Astrocyte (in vitro differentiated cells and primary cell): ENCODE results near the gene LRRC45. TPM values are rescaled to one million over a fixed set of nuclear protein-coding genes. Genes with fewer than 3 reads are reported as not detected.
A peak's percentile ranks its signal among the peaks of the same experiment; 100 is the strongest.

Source experiments
- DNase-seq: peaks from one replicate; pipeline ENCODE4 v3.0.0-alpha.2; 2010; ENCODE audit warnings: low read depth
- FAIRE-seq: peaks from 2 replicates; lab custom pipeline; 2011; peaks lifted over from hg19 to GRCh38; lab: Jason Lieb, UNC
- H2AFZ ChIP-seq: 2 replicates; pipeline ENCODE4 v1.6.0; 2012; ENCODE audit warnings: low read depth, low read length, inconsistent platforms
- H3K27ac ChIP-seq: 2 replicates; pipeline ENCODE4 v1.5.1; 2011; ENCODE audit warnings: low read depth, low read length, inconsistent platforms
- H3K27me3 ChIP-seq: 2 replicates; pipeline ENCODE4 v1.6.0; 2011; ENCODE audit warnings: low read length, inconsistent platforms; ENCODE audit not compliant: insufficient read depth
- H3K36me3 ChIP-seq: 2 replicates; pipeline ENCODE4 v1.5.1; 2011; ENCODE audit warnings: low read length, inconsistent platforms; ENCODE audit not compliant: insufficient read depth
- H3K4me1 ChIP-seq: 2 replicates; pipeline ENCODE4 v1.5.1; 2011; ENCODE audit warnings: low read length, inconsistent platforms; ENCODE audit not compliant: insufficient read depth
- H3K4me2 ChIP-seq: 2 replicates; pipeline ENCODE4 v1.6.0; 2012; ENCODE audit warnings: low read length, inconsistent platforms
- H3K4me3 ChIP-seq: 2 replicates; pipeline ENCODE4 v1.5.1; 2011; ENCODE audit warnings: low read depth, mild to moderate bottlenecking, low read length, inconsistent platforms; ENCODE audit not compliant: insufficient read depth
- H3K79me2 ChIP-seq: 2 replicates; pipeline ENCODE4 v1.6.0; 2012; ENCODE audit warnings: mild to moderate bottlenecking, low read length, inconsistent platforms; ENCODE audit not compliant: insufficient read depth
- H3K9ac ChIP-seq: 2 replicates; pipeline ENCODE4 v1.6.0; 2012; ENCODE audit warnings: mild to moderate bottlenecking, low read length, inconsistent platforms
- H3K9me3 ChIP-seq: 2 replicates; pipeline ENCODE4 v1.5.1; 2012; ENCODE audit warnings: low read depth, mild to moderate bottlenecking, low read length, inconsistent platforms; ENCODE audit not compliant: insufficient read depth
- H4K20me1 ChIP-seq: 2 replicates; pipeline ENCODE4 v1.6.0; 2012; ENCODE audit warnings: low read length, inconsistent platforms; ENCODE audit not compliant: insufficient read depth
- H3K27ac Mint-ChIP-seq: one replicate; pipeline ENCODE4 v1.8.0; 2021; ENCODE audit warnings: mild to moderate bottlenecking, mixed read lengths; ENCODE audit not compliant: unreplicated experiment
- H3K27me3 Mint-ChIP-seq: one replicate; pipeline ENCODE4 v1.8.0; 2021; ENCODE audit warnings: low read depth, mixed read lengths; ENCODE audit not compliant: unreplicated experiment
- H3K36me3 Mint-ChIP-seq: one replicate; pipeline ENCODE4 v1.8.0; 2021; ENCODE audit warnings: low read depth, mixed read lengths; ENCODE audit not compliant: unreplicated experiment
- H3K4me1 Mint-ChIP-seq: one replicate; pipeline ENCODE4 v1.8.0; 2021; ENCODE audit warnings: low read depth, mixed read lengths; ENCODE audit not compliant: unreplicated experiment
- H3K4me3 Mint-ChIP-seq: one replicate; pipeline ENCODE4 v1.8.0; 2021; ENCODE audit warnings: mild to moderate bottlenecking, moderate library complexity, mixed read lengths; ENCODE audit not compliant: unreplicated experiment
- H3K9me3 Mint-ChIP-seq: one replicate; pipeline ENCODE4 v1.8.0; 2021; ENCODE audit warnings: mild to moderate bottlenecking, mixed read lengths; ENCODE audit not compliant: unreplicated experiment
- EZH2 ChIP-seq: IDR thresholded peaks from 2 replicates; pipeline ENCODE4 v1.6.1; 2012; ENCODE audit warnings: mild to moderate bottlenecking, low read length, inconsistent platforms; ENCODE audit not compliant: insufficient read depth
- total RNA-seq: library from RNA; stranded (reverse); gene quantifications from 2 replicates; pipeline ENCODE4 v1.2.1, GENCODE V29; 2021
- TF ChIP-seq, protein P1 (sequence below): IDR thresholded peaks from 2 replicates; pipeline ENCODE4 v1.5.1; 2011; ENCODE audit warnings: low read depth, mild to moderate bottlenecking, inconsistent platforms, low read length, moderate library complexity; ENCODE audit not compliant: insufficient read depth

LRRC45 gene
- total RNA-seq, 1 donor from 2014 or later, result 6.6 TPM

DNA sequence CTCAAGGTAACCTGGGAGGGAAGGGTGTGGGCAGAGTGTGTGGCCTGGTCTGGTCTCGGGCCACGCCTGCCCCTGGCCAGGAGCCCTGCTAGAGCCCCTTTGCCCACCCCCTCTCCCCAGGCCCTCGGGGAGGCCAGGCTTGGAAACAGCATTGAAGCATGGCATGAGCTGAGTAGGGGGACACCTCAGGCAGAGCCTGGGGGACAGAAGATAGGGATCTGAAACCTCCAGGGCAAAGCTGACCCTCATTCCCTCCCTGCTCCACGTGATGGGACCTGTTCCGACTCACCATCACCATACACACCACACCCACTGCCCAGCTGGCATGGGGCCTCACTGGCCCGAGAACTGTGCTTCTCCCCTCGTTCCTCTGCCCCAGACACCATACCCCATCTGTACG lies 26.0 kb downstream of the LRRC45 start:
- Histone ChIP-seq H3K9me3 (no peaks in the 10 kb centered on the region), H4K20me1 (peaks cover 10% of the 10 kb centered on the region), H3K9ac (no peak overlapping the region), H3K36me3 (no peaks in the 10 kb centered on the region), H2AFZ (no peak overlapping the region), H3K4me1 (peaks cover 17% of the 10 kb centered on the region), H3K27ac (no peak overlapping the region), H3K4me2 (no peak overlapping the region), H3K4me3 (no peak overlapping the region), H3K79me2 (peaks cover 33% of the 10 kb centered on the region), H3K27me3 (no peaks in the 10 kb centered on the region)
- DNase-seq, result no peak
- Mint-ChIP-seq H3K36me3 (peaks cover 10% of the 10 kb centered on the region), H3K9me3 (no peaks in the 10 kb centered on the region), H3K4me1 (peaks cover 5% of the 10 kb centered on the region), H3K27me3 (no peaks in the 10 kb centered on the region), H3K27ac (no peak overlapping the region), H3K4me3 (no peak overlapping the region)
- no peak for TF ChIP-seq EZH2
- TF ChIP-seq, protein P1, sequence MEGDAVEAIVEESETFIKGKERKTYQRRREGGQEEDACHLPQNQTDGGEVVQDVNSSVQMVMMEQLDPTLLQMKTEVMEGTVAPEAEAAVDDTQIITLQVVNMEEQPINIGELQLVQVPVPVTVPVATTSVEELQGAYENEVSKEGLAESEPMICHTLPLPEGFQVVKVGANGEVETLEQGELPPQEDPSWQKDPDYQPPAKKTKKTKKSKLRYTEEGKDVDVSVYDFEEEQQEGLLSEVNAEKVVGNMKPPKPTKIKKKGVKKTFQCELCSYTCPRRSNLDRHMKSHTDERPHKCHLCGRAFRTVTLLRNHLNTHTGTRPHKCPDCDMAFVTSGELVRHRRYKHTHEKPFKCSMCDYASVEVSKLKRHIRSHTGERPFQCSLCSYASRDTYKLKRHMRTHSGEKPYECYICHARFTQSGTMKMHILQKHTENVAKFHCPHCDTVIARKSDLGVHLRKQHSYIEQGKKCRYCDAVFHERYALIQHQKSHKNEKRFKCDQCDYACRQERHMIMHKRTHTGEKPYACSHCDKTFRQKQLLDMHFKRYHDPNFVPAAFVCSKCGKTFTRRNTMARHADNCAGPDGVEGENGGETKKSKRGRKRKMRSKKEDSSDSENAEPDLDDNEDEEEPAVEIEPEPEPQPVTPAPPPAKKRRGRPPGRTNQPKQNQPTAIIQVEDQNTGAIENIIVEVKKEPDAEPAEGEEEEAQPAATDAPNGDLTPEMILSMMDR, result no peak
- FAIRE-seq, result no peak

DNA sequence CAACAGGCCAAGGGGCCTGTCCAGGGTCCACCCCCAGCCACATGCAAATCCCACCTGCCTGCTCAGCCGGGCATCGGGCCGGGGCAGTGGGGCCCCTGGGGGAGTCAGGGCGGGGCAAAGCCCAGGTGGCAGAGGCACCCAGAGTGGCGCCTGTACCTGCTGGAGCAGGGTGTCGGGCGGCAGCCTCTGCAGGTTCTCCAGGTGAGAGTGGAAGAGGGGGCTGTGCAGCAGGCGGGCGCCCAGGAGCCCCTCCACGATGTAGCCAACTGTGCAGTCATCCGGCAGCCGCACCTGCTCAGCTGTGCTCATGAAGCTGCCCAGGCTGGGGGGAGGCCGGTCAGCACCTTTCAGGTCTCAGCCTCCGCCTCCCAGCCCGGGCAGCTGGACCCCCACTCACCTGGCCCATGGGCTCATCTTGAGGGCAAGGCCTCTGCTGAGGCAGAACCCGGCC lies 26.4 kb downstream of the LRRC45 start:
- Histone ChIP-seq H3K27me3 (no peaks in the 10 kb centered on the region), H3K4me2 (no peak overlapping the region), H3K27ac (no peak overlapping the region), H2AFZ (no peak overlapping the region), H3K79me2 (peaks cover 38% of the 10 kb centered on the region), H3K4me3 (no peak overlapping the region), H3K9ac (no peak overlapping the region), H4K20me1 (peaks cover 10% of the 10 kb centered on the region), H3K36me3 (no peaks in the 10 kb centered on the region), H3K4me1 (peaks cover 17% of the 10 kb centered on the region), H3K9me3 (no peaks in the 10 kb centered on the region)
- FAIRE-seq (no peak), DNase-seq (no peak)
- TF ChIP-seq, protein P1, result no peak
- no peak for TF ChIP-seq EZH2
- H3K9me3 Mint-ChIP-seq, result no peaks in the 10 kb centered on the region
- H3K4me3 Mint-ChIP-seq, result no peak overlapping the region
- H3K36me3 Mint-ChIP-seq, result peaks cover 10% of the 10 kb centered on the region
- H3K27me3 Mint-ChIP-seq, result no peaks in the 10 kb centered on the region
- H3K4me1 Mint-ChIP-seq, result peaks cover 5% of the 10 kb centered on the region
- H3K27ac Mint-ChIP-seq, result no peak overlapping the region

DNA sequence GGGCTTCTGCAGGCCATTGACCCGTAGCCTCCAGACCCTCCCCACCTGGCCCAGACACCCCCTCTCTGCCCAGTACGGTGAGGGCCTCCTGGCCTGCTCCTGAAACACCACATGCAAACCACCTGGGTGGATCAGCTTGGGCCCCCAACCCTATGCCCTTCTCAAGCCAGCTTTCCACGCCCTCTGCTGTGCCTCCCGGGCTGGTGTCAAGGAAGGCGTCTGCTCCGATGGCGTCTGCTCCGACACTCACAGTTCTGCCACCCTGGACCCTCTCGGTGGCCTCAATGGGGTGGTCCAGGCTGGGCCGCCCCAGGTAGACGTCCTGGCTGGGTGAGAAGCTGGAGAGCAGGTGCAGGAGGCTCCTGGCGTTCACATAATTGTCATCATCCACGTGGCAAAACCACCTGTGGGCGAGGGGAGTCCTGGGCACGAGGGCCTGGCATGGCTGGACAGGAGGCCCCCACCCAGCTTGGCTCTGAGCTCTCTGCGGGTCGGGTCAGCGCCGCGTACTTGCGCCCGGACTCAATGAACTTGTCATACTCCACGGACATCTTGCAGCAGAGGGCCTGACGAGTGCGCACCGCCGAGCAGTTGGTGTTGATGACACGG lies 27.2 kb downstream of the LRRC45 start:
- Histone ChIP-seq H3K4me3 (peak overlapping the region; percentile 62), H3K27me3 (no peaks in the 10 kb centered on the region), H3K27ac (no peak overlapping the region), H3K4me2 (peak overlapping the region; percentile 99), H3K4me1 (peaks cover 17% of the 10 kb centered on the region), H3K9me3 (no peaks in the 10 kb centered on the region), H3K79me2 (peaks cover 42% of the 10 kb centered on the region), H3K9ac (peak overlapping the region; percentile 89), H2AFZ (no peak overlapping the region), H3K36me3 (no peaks in the 10 kb centered on the region), H4K20me1 (peaks cover 16% of the 10 kb centered on the region)
- Mint-ChIP-seq H3K4me3 (peak overlapping the region; percentile 88), H3K27me3 (no peaks in the 10 kb centered on the region), H3K9me3 (no peaks in the 10 kb centered on the region), H3K27ac (no peak overlapping the region), H3K36me3 (peaks cover 10% of the 10 kb centered on the region), H3K4me1 (peaks cover 5% of the 10 kb centered on the region)
- no peak for FAIRE-seq
- TF ChIP-seq EZH2, result no peak
- TF ChIP-seq, protein P1, result no peak
- DNase-seq, result no peak
